SU-DHL-6 (cell line): ENCODE results near the gene RCAN1.

ENCODE experiments used
- H2AFZ ChIP-seq: fragments of 200-600 bp; sonication (generic); 2 replicates; pipeline ENCODE4 v1.6.1; 2014; ENCODE audit warnings: low read depth, mild to moderate bottlenecking, moderate library complexity, mixed read lengths, antibody characterized with exemption, low read length; ENCODE audit not compliant: severe bottlenecking
- H3F3A ChIP-seq: fragments of 200-600 bp; shearing (Covaris generic); 2 replicates; pipeline ENCODE4 v1.6.0; 2016; ENCODE audit warnings: antibody characterized with exemption, mild to moderate bottlenecking; ENCODE audit not compliant: insufficient read depth
- H3K27ac ChIP-seq: fragments of 200-600 bp; sonication (generic); 2 replicates; pipeline ENCODE4 v1.5.1; 2016; ENCODE audit warnings: low read depth, mild to moderate bottlenecking, low read length, moderate library complexity, mixed read lengths
- H3K27me3 ChIP-seq: fragments of 200-600 bp; sonication (generic), shearing (Covaris generic); 2 replicates; pipeline ENCODE4 v1.6.0; 2014; ENCODE audit warnings: mild to moderate bottlenecking, low read length
- H3K36me3 ChIP-seq: fragments of 200-600 bp; sonication (generic); 2 replicates; pipeline ENCODE4 v1.6.1; 2014; ENCODE audit warnings: mild to moderate bottlenecking, low read length, mixed read lengths
- H3K4me2 ChIP-seq: fragments of 300-600, 200-600 bp; shearing (Covaris generic), sonication (generic); 2 replicates; pipeline ENCODE4 v1.6.0; 2014; ENCODE audit warnings: low read length, low read depth, mild to moderate bottlenecking; ENCODE audit not compliant: poor library complexity, severe bottlenecking
- H3K4me3 ChIP-seq: fragments of 200-600 bp; sonication (generic); 2 replicates; pipeline ENCODE4 v1.5.1; 2014; ENCODE audit warnings: antibody characterized with exemption, low read length, mild to moderate bottlenecking, mixed read lengths; ENCODE audit not compliant: insufficient read depth, poor library complexity, severe bottlenecking
- H3K79me2 ChIP-seq: fragments of 200-600 bp; sonication (generic); 2 replicates; pipeline ENCODE4 v1.6.1; 2014; ENCODE audit warnings: mild to moderate bottlenecking, low read length, moderate library complexity; ENCODE audit not compliant: insufficient read depth
- H3K9ac ChIP-seq: fragments of 200-600 bp; sonication (generic); 2 replicates; pipeline ENCODE4 v1.7.0; 2014; ENCODE audit warnings: mild to moderate bottlenecking, low read length
- H3K9me2 ChIP-seq: fragments of 200-600 bp; sonication (generic); replicated peaks from 2 replicates; pipeline ENCODE4 v1.6.1; 2014; ENCODE audit warnings: low read length; ENCODE audit not compliant: insufficient read depth
- H3K9me3 ChIP-seq: fragments of 200-600 bp; sonication (generic); 2 replicates; pipeline ENCODE4 v1.6.1; 2014; ENCODE audit warnings: low read length, mixed read lengths; ENCODE audit not compliant: insufficient read depth
- H4K20me1 ChIP-seq: fragments of 200-600 bp; sonication (generic); 2 replicates; pipeline ENCODE4 v1.6.1; 2014; ENCODE audit warnings: low read depth, mild to moderate bottlenecking, antibody characterized with exemption, low read length, moderate library complexity, mixed read lengths
- CTCF ChIP-seq: fragments of 200-600 bp; sonication (generic); IDR thresholded peaks from one replicate; pipeline ENCODE4 v1.5.1; 2017; ENCODE audit warnings: antibody characterized with exemption, mild to moderate bottlenecking, low read length, moderate library complexity; ENCODE audit not compliant: insufficient read depth, poor library complexity, severe bottlenecking
- EZH2phosphoT487 ChIP-seq: fragments of 200-600 bp; sonication (generic), shearing (Covaris generic); conservative IDR thresholded peaks from 2 replicates; pipeline ENCODE4 v1.6.1; 2018; ENCODE audit warnings: mild to moderate bottlenecking, antibody characterized with exemption, low read length, moderate library complexity, mixed read lengths

Gene RCAN1

GRCh38 chr21:34648739-34649297 is 33.9 kb upstream of the RCAN1 start:
- Histone ChIP-seq H3K27me3 (no peaks in the 10 kb centered on the region), H3K4me3 (no peak overlapping the region), H3K4me2 (no peak overlapping the region), H4K20me1 (no peaks in the 10 kb centered on the region), H3K27ac (no peak overlapping the region), H3K9me2 (no peaks in the 10 kb centered on the region), H3K9me3 (no peaks in the 10 kb centered on the region), H3K9ac (no peak overlapping the region), H3K79me2 (no peaks in the 10 kb centered on the region), H2AFZ (no peak overlapping the region), H3K36me3 (no peaks in the 10 kb centered on the region), H3F3A (no peaks in the 10 kb centered on the region)
- TF ChIP-seq CTCF: no peak
- TF ChIP-seq EZH2phosphoT487: no peak

GRCh38 chr21:34647555-34647954 is 32.6 kb upstream of the RCAN1 start:
- no peak overlapping the region for H2AFZ ChIP-seq
- no peaks in the 10 kb centered on the region for H3F3A ChIP-seq
- H3K9me2 ChIP-seq: no peaks in the 10 kb centered on the region
- no peaks in the 10 kb centered on the region for H3K36me3 ChIP-seq
- H3K4me3 ChIP-seq: no peak overlapping the region
- no peak overlapping the region for H3K9ac ChIP-seq
- H3K9me3 ChIP-seq: no peaks in the 10 kb centered on the region
- H3K27ac ChIP-seq: no peak overlapping the region
- H3K27me3 ChIP-seq: no peaks in the 10 kb centered on the region
- TF ChIP-seq EZH2phosphoT487 (no peak), CTCF (no peak)
- H4K20me1 ChIP-seq: no peaks in the 10 kb centered on the region
- H3K79me2 ChIP-seq: no peaks in the 10 kb centered on the region
- no peak overlapping the region for H3K4me2 ChIP-seq

- Histone ChIP-seq H3K4me3 (no peak overlapping the region), H3K27me3 (no peaks in the 10 kb centered on the region), H3K9me3 (no peaks in the 10 kb centered on the region), H3K27ac (no peak overlapping the region), H3F3A (no peaks in the 10 kb centered on the region), H3K4me2 (no peak overlapping the region), H2AFZ (no peak overlapping the region), H4K20me1 (no peaks in the 10 kb centered on the region), H3K79me2 (no peaks in the 10 kb centered on the region), H3K9me2 (no peaks in the 10 kb centered on the region), H3K9ac (no peak overlapping the region), H3K36me3 (no peaks in the 10 kb centered on the region)
- no peak for TF ChIP-seq CTCF
- TF ChIP-seq EZH2phosphoT487: no peak
Measured at GRCh38 chr21:34644825-34645224, 29.9 kb upstream of the RCAN1 start.
